T-helper 1 cell treated with Interleukin-12 subunit alpha and Interleukin-12 subunit beta and Interleukin-4 antibody, amounts not matched to agents 30 μg/mL and 1 μg/mL, for 36 hours (primary cell): ENCODE results near the gene LRRC32.
"Not testable (repeated sequence)": the region's sequence is repeated elsewhere in the genome, so short reads cannot be mapped to it uniquely, and the experiment has no call there.

ENCODE experiments used
- H3K27ac Mint-ChIP-seq: one replicate; pipeline ENCODE4 v1.8.0; 2021; ENCODE audit warnings: mild to moderate bottlenecking, mixed read lengths
- H3K27me3 Mint-ChIP-seq: one replicate; pipeline ENCODE4 v1.8.0; 2021; ENCODE audit warnings: low read depth, mixed read lengths
- H3K36me3 Mint-ChIP-seq: one replicate; pipeline ENCODE4 v1.8.0; 2021; ENCODE audit warnings: low read depth, mixed read lengths
- H3K4me1 Mint-ChIP-seq: one replicate; pipeline ENCODE4 v1.8.0; 2021; ENCODE audit warnings: low read depth, mixed read lengths
- H3K4me3 Mint-ChIP-seq: one replicate; pipeline ENCODE4 v1.8.0; 2021; ENCODE audit warnings: mild to moderate bottlenecking, moderate library complexity, mixed read lengths
- H3K9me3 Mint-ChIP-seq: one replicate; pipeline ENCODE4 v1.8.0; 2021; ENCODE audit warnings: mixed read lengths

Gene LRRC32

GRCh38 chr11:76643711-76644110 is 26.8 kb downstream of the LRRC32 start:
- peaks cover 15% of the 10 kb centered on the region for H3K9me3 Mint-ChIP-seq
- not testable (repeated sequence) for H3K4me3 Mint-ChIP-seq, H3K36me3 Mint-ChIP-seq, H3K27ac Mint-ChIP-seq, H3K4me1 Mint-ChIP-seq
- peaks cover 72% of the 10 kb centered on the region for H3K27me3 Mint-ChIP-seq

GRCh38 chr11:76642341-76642740 is 28.2 kb downstream of the LRRC32 start:
- H3K9me3 Mint-ChIP-seq, result peaks cover 12% of the 10 kb centered on the region
- H3K36me3 Mint-ChIP-seq, result no peaks in the 10 kb centered on the region
- no peak overlapping the region for H3K27ac Mint-ChIP-seq
- H3K4me1 Mint-ChIP-seq, result no peaks in the 10 kb centered on the region
- peaks cover 63% of the 10 kb centered on the region for H3K27me3 Mint-ChIP-seq
- H3K4me3 Mint-ChIP-seq, result no peak overlapping the region

- H3K9me3 Mint-ChIP-seq, result peaks cover 8% of the 10 kb centered on the region
- no peaks in the 10 kb centered on the region for H3K4me1 Mint-ChIP-seq
- peaks cover 58% of the 10 kb centered on the region for H3K27me3 Mint-ChIP-seq
- H3K27ac Mint-ChIP-seq, result no peak overlapping the region
- no peak overlapping the region for H3K4me3 Mint-ChIP-seq
- H3K36me3 Mint-ChIP-seq, result no peaks in the 10 kb centered on the region
Observed at GRCh38 chr11:76641905-76642304, 28.6 kb downstream of the LRRC32 start.

GRCh38 chr11:76640501-76640900 is 30.0 kb downstream of the LRRC32 start:
- Mint-ChIP-seq H3K27ac (no peak overlapping the region), H3K9me3 (no peaks in the 10 kb centered on the region), H3K4me3 (no peak overlapping the region), H3K27me3 (peaks cover 46% of the 10 kb centered on the region), H3K4me1 (no peaks in the 10 kb centered on the region), H3K36me3 (no peaks in the 10 kb centered on the region)

GRCh38 chr11:76639621-76640020 is 30.9 kb downstream of the LRRC32 start:
- H3K36me3 Mint-ChIP-seq, result no peaks in the 10 kb centered on the region
- no peak overlapping the region for H3K27ac Mint-ChIP-seq
- H3K4me3 Mint-ChIP-seq, result no peak overlapping the region
- H3K27me3 Mint-ChIP-seq, result peaks cover 37% of the 10 kb centered on the region
- no peaks in the 10 kb centered on the region for H3K9me3 Mint-ChIP-seq
- H3K4me1 Mint-ChIP-seq, result no peaks in the 10 kb centered on the region

- no peaks in the 10 kb centered on the region for H3K4me1 Mint-ChIP-seq
- no peak overlapping the region for H3K27ac Mint-ChIP-seq
- peaks cover 30% of the 10 kb centered on the region for H3K27me3 Mint-ChIP-seq
- H3K9me3 Mint-ChIP-seq, result no peaks in the 10 kb centered on the region
- H3K4me3 Mint-ChIP-seq, result no peak overlapping the region
- H3K36me3 Mint-ChIP-seq, result no peaks in the 10 kb centered on the region
Observed at GRCh38 chr11:76638270-76639197, 32.0 kb downstream of the LRRC32 start.

- Mint-ChIP-seq H3K27me3 (peaks cover 22% of the 10 kb centered on the region), H3K4me3 (no peak overlapping the region), H3K9me3 (no peaks in the 10 kb centered on the region), H3K4me1 (peaks cover under 1% of the 10 kb centered on the region), H3K36me3 (no peaks in the 10 kb centered on the region), H3K27ac (no peak overlapping the region)
Observed at GRCh38 chr11:76637491-76638269, 32.9 kb downstream of the LRRC32 start.

- Mint-ChIP-seq H3K4me1 (peaks cover 4% of the 10 kb centered on the region), H3K27me3 (peaks cover 21% of the 10 kb centered on the region), H3K36me3 (peaks cover under 1% of the 10 kb centered on the region), H3K27ac (no peak overlapping the region), H3K9me3 (no peaks in the 10 kb centered on the region), H3K4me3 (no peak overlapping the region)
Observed at GRCh38 chr11:76636826-76637460, 33.6 kb downstream of the LRRC32 start.

GRCh38 chr11:76635991-76636738 is 34.4 kb downstream of the LRRC32 start:
- H3K27me3 Mint-ChIP-seq, result peaks cover 18% of the 10 kb centered on the region
- H3K4me3 Mint-ChIP-seq, result no peak overlapping the region
- H3K36me3 Mint-ChIP-seq, result peaks cover 1% of the 10 kb centered on the region
- no peaks in the 10 kb centered on the region for H3K9me3 Mint-ChIP-seq
- H3K4me1 Mint-ChIP-seq, result peaks cover 5% of the 10 kb centered on the region
- no peak overlapping the region for H3K27ac Mint-ChIP-seq

GRCh38 chr11:76634886-76635285 is 35.7 kb downstream of the LRRC32 start:
- no peak overlapping the region for H3K4me3 Mint-ChIP-seq
- no peaks in the 10 kb centered on the region for H3K9me3 Mint-ChIP-seq
- peaks cover 1% of the 10 kb centered on the region for H3K36me3 Mint-ChIP-seq
- H3K4me1 Mint-ChIP-seq, result peaks cover 13% of the 10 kb centered on the region
- H3K27me3 Mint-ChIP-seq, result peaks cover 12% of the 10 kb centered on the region
- H3K27ac Mint-ChIP-seq, result no peak overlapping the region

- Mint-ChIP-seq H3K36me3 (peaks cover 1% of the 10 kb centered on the region), H3K4me1 (peaks cover 31% of the 10 kb centered on the region), H3K4me3 (no peak overlapping the region), H3K27me3 (peaks cover 3% of the 10 kb centered on the region), H3K9me3 (no peaks in the 10 kb centered on the region), H3K27ac (no peak overlapping the region)
Observed at GRCh38 chr11:76632492-76632891, 38.1 kb downstream of the LRRC32 start.

- Mint-ChIP-seq H3K27ac (no peak overlapping the region), H3K27me3 (peaks cover 3% of the 10 kb centered on the region), H3K4me3 (no peak overlapping the region), H3K9me3 (no peaks in the 10 kb centered on the region), H3K36me3 (peaks cover 1% of the 10 kb centered on the region), H3K4me1 (peaks cover 38% of the 10 kb centered on the region)
Observed at GRCh38 chr11:76631566-76632308, 38.8 kb downstream of the LRRC32 start.

- H3K27ac Mint-ChIP-seq, result peak overlapping the region; percentile 53
- peaks cover 3% of the 10 kb centered on the region for H3K36me3 Mint-ChIP-seq
- peak overlapping the region; percentile 1 for H3K4me3 Mint-ChIP-seq
- peaks cover 38% of the 10 kb centered on the region for H3K4me1 Mint-ChIP-seq
- peaks cover 3% of the 10 kb centered on the region for H3K27me3 Mint-ChIP-seq
- H3K9me3 Mint-ChIP-seq, result peaks cover 5% of the 10 kb centered on the region
Observed at GRCh38 chr11:76630600-76631281, 39.8 kb downstream of the LRRC32 start.
